IPS DF 6.9 (cell line): ENCODE results near the gene SMKR1.

ENCODE experiments used
- DNase-seq: peaks from one replicate; pipeline ENCODE4 v3.0.0-alpha.2; 2013; ENCODE audit warnings: low read depth, low spot score
- H3K27ac ChIP-seq: one replicate; pipeline ENCODE4 v1.5.1; 2013; ENCODE audit warnings: low read length, control low read depth
- H3K27me3 ChIP-seq: 2 replicates; pipeline ENCODE4 v1.6.1; 2013; ENCODE audit warnings: mild to moderate bottlenecking, low read length; ENCODE audit not compliant: control insufficient read depth, insufficient read depth
- H3K36me3 ChIP-seq: 2 replicates; pipeline ENCODE4 v1.6.1; 2013; ENCODE audit warnings: low read length; ENCODE audit not compliant: control insufficient read depth, insufficient read depth
- H3K4me1 ChIP-seq: 2 replicates; pipeline ENCODE4 v1.6.1; 2013; ENCODE audit warnings: low read length; ENCODE audit not compliant: control insufficient read depth, insufficient read depth
- H3K4me3 ChIP-seq: 2 replicates; pipeline ENCODE4 v1.5.1; 2013; ENCODE audit warnings: mild to moderate bottlenecking, low read length
- H3K9me3 ChIP-seq: 2 replicates; pipeline ENCODE4 v1.6.1; 2013; ENCODE audit warnings: low read length, inconsistent platforms; ENCODE audit not compliant: control insufficient read depth, insufficient read depth
- WGBS: extraction: QIAGEN DNeasy Blood & Tissue Kit; methylation state at CpG from one replicate; pipeline ENCODE4 v1.1.7; 2013; ENCODE audit warnings: mixed read lengths, missing lambda C conversion rate; ENCODE audit not compliant: insufficient read length, insufficient coverage; 5-methylcytosine and 5-hydroxymethylcytosine counted together

SMKR1 gene

DNA sequence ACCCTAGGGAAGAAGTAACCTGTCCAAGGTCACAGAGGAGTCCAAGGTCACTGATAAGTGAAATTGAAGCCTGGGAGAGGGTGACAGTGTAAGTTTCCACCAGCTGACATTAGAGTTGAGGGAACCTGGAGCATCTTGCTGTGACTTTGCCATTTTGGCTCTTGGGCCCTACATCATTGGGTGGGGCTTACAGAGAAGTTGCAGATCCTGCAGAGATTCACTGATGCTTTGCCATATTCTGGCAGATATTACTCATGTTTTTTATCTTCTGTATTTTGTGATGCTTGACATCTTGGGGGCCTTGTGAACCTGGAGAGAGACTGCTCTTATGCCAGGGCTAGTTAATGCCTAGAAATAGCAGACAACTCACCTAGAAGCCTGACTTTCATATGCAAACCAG, 36.5 kb downstream of the SMKR1 start:
- Histone ChIP-seq H3K27ac (no peak overlapping the region), H3K27me3 (no peaks in the 10 kb centered on the region), H3K4me3 (no peak overlapping the region), H3K4me1 (no peaks in the 10 kb centered on the region), H3K9me3 (no peaks in the 10 kb centered on the region), H3K36me3 (no peaks in the 10 kb centered on the region)
- no peak for DNase-seq

DNA sequence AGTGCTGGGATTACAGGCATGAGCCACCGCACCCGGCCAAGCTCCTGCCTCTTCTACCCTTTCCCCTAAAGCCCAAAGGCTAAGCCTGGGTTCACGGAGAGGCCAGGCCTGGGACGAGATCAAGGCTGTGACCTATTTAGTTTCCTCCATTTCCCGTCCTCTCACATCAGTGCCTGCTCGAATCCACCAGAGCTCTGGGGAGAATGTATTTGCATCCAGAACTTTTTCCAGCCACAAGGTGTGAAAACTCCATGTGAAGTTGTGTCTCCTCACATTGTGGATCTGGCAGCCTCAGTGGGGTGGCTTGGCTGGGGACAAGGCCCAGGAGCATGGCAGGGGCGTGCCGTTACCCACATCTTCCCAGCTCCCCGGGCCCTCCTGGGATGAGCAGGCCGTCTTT, 38.0 kb downstream of the SMKR1 start:
- Histone ChIP-seq H3K27me3 (no peaks in the 10 kb centered on the region), H3K36me3 (no peaks in the 10 kb centered on the region), H3K4me1 (no peaks in the 10 kb centered on the region), H3K9me3 (no peaks in the 10 kb centered on the region), H3K4me3 (no peak overlapping the region), H3K27ac (no peak overlapping the region)
- WGBS, result no CpG with 5 or more reads among the region's 10 CpGs
- no peak for DNase-seq

DNA sequence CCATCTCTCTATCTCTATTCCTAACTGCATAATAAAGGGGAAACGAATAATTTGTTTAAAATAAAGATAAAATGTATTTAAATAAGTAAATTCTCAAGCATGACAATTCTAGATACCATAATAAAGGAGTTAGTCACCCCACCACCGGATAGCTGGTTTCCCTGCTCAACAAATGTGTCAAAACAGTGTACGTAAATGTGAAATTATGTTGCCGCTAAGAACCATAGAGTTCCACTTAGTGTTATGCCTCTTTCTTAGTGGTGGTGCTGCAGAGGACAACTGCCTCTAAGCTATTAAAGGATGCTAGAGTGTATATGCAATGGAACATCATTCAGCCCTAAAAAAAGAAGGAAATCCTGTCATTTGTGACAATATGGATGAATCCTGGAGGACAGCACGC, 42.4 kb downstream of the SMKR1 start:
- Histone ChIP-seq H3K4me3 (no peak overlapping the region), H3K27me3 (no peaks in the 10 kb centered on the region), H3K4me1 (no peaks in the 10 kb centered on the region), H3K27ac (no peak overlapping the region), H3K9me3 (no peaks in the 10 kb centered on the region), H3K36me3 (no peaks in the 10 kb centered on the region)
- no CpG with 5 or more reads among the region's 5 CpGs for WGBS
- no peak for DNase-seq

DNA sequence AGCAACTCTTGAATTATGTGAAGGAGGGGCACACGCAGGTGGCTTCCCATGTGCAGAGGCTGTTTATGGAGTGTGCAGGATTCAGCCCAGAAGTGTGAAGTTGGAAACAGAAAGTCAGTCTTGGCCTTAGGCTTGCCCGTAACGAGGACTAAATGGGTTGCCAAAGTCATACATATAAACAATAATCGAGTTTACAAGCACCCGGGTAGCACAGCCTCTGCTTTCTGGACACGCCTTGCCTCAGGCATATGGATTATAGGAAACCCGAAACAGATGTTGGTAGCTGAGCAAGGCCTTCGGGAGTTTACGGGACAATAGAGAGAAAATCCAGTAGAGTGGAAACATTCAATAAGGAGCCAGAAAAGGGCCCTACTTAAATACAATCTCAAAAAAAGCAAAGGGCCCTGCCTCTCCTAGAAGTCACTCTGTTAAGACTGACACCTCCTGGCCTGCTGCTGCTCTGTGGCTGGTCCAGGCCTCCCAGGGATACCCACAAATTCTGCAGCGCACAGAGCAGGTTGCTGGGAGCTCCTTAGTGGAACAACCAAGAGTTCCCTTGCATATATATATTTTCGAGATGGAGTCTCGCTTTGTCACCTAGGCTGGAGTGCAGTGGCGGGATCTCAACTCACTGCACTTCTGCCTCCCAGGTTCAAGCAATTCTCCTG, 48.5 kb downstream of the SMKR1 start:
- no CpG with 5 or more reads among the region's 13 CpGs for WGBS
- H3K27me3 ChIP-seq, result no peaks in the 10 kb centered on the region
- no peak for DNase-seq
- no peaks in the 10 kb centered on the region for H3K9me3 ChIP-seq
- no peak overlapping the region for H3K27ac ChIP-seq
- H3K4me3 ChIP-seq, result no peak overlapping the region
- no peaks in the 10 kb centered on the region for H3K36me3 ChIP-seq
- H3K4me1 ChIP-seq, result no peaks in the 10 kb centered on the region

DNA sequence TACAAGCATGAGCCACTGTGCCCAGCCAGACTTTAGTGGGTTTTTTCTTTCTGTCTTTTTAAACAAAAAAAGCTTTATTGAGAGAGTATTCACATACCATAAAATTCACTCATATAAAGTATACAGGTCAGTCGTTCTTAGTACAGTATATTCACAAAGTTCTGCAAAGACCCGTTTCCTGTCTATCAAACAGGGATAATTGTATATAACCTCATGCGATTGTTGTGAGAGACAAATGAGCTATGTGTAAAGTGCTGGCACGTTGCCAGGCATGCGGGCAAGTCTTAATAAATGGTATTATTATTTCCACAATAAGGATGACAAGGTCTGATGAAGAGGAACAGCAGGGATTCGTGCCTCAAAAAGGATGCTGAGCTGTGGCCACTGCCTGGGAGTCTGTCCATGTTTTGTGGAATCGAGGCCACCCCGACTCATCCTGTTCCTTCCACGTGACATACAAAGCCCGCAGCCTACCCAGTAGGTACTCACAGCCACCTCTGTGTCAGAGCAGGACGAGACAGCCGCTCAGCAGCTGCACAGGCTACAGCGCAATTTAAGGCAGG, 51.6 kb downstream of the SMKR1 start:
- no peaks in the 10 kb centered on the region for H3K27me3 ChIP-seq
- H3K4me3 ChIP-seq, result no peak overlapping the region
- H3K27ac ChIP-seq, result no peak overlapping the region
- H3K36me3 ChIP-seq, result no peaks in the 10 kb centered on the region
- H3K4me1 ChIP-seq, result peaks cover 2% of the 10 kb centered on the region; the same call in 1 of the 2 replicates
- no CpG with 5 or more reads among the region's 13 CpGs for WGBS
- no peaks in the 10 kb centered on the region for H3K9me3 ChIP-seq
- DNase-seq, result no peak

DNA sequence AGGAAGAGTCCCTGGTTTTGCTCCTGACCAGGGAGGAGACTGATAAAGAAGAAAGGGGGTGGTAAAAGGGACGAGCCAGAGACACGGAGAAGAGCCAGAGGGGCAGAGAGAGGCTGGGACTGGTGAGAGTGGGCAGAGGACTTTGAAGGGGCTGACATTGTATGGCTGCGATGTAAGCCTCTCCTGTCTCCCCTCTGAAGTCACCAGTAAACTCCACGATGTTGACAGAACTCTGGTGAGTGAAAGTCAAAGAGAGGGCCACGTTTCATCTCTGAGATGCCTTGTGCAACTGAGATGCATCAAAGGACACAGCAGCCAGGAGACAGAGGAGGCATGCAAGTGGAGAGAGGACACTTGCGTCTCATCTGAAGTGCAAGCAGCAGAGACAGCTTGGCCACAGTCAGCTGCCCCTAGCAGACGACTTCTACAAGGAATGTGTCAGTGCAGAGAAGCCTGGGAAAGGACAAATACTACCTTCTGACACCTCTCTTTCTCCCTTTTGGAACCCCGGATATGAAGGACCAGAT, 54.3 kb downstream of the SMKR1 start:
- WGBS, result no CpG with 5 or more reads among the region's 8 CpGs
- no peak for DNase-seq
- H3K27me3 ChIP-seq, result no peaks in the 10 kb centered on the region

DNA sequence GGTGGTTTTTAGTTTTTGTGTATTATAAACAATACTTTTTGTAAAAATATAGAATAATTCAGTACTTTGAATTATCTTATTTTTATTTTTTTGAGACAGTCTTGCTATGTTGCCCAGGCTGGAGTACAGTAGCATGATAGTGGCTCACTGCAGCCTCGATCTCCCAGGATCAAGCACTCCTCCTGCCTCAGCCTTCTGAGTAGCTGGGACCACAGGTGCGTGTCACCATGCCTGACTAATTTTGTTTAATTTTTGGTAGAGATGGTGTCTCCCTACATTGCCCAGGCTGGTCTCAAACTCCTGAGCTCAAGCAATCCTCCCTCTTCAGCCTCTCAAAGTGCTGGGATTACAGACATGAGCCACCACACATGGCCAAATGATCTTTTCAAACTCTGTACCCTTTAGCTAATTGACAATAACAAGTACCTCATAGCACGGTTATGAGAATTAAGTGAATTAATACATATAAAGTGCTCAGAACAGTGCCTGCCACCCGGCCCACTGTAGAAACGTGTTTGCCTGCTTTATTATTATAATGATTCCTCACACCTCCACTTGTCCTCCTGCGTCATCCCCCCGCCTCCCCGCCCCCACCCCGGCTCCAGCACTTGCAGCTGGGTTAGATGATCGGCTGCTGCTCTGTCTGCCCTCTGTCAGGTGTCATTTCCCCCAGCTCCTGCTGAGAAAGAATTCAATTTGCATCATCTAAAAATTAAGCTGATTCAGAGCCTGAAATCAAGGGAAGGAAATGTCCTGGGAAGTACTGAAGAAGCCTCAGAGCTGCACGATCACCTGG, 55.6 kb downstream of the SMKR1 start:
- no peaks in the 10 kb centered on the region for H3K9me3 ChIP-seq
- no peak overlapping the region for H3K27ac ChIP-seq
- H3K27me3 ChIP-seq, result no peaks in the 10 kb centered on the region
- no peaks in the 10 kb centered on the region for H3K36me3 ChIP-seq
- no peak for DNase-seq
- H3K4me1 ChIP-seq, result peaks cover 3% of the 10 kb centered on the region
- WGBS, result no CpG with 5 or more reads among the region's 11 CpGs
- H3K4me3 ChIP-seq, result no peak overlapping the region

More for the DNA sequence above, 54.3 kb downstream of the SMKR1 start:
- no peak overlapping the region for H3K4me3 ChIP-seq
- H3K36me3 ChIP-seq, result no peaks in the 10 kb centered on the region
- no peaks in the 10 kb centered on the region for H3K9me3 ChIP-seq
- no peak overlapping the region for H3K27ac ChIP-seq
- H3K4me1 ChIP-seq, result peaks cover 3% of the 10 kb centered on the region

DNA sequence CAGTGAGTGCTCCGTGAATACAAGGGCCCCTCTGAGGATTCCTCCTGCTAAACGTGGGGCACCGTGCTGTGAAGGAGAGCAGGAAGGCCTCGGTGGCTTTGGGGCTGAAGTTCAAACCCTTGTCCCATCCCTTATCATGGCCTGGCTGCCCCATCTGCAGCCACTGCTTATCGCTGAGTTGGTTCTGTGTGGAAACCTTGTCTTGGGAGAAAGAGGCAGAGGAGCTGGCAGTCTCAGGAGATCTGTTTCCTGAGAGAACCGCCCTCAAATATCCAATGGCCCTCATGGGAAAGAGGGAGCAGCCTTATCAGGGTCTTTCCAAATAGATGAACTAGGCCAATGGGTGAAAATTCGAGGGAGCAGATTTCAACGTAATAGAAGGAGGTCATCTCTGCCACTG, 57.2 kb downstream of the SMKR1 start:
- H3K27me3 ChIP-seq, result no peaks in the 10 kb centered on the region
- H3K4me1 ChIP-seq, result peaks cover 3% of the 10 kb centered on the region
- DNase-seq, result no peak
- no peak overlapping the region for H3K27ac ChIP-seq
- H3K4me3 ChIP-seq, result no peak overlapping the region
- no peaks in the 10 kb centered on the region for H3K9me3 ChIP-seq
- no CpG with 5 or more reads among the region's 8 CpGs for WGBS
- H3K36me3 ChIP-seq, result no peaks in the 10 kb centered on the region

DNA sequence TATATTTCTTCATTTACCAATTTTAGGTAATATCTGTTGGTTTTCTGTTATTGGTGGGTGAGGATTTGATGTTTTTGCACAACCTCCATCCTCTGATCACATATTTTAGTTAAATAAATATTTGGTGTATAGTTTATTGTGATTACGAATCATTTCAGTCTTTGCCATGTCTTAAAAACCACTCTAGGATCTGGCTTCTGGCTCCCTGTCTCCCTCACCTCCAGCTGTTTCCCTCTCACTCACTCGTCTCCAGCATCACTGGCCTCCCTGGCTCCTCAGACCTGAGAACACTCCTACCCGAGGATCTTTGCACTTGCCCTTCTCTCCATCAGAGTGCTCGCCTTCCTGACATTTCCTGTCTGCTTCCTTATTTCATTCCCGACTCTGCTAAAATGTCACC, 58.5 kb downstream of the SMKR1 start:
- Histone ChIP-seq H3K27me3 (no peaks in the 10 kb centered on the region), H3K4me3 (no peak overlapping the region), H3K4me1 (peaks cover 3% of the 10 kb centered on the region), H3K27ac (no peak overlapping the region), H3K9me3 (no peaks in the 10 kb centered on the region), H3K36me3 (no peaks in the 10 kb centered on the region)
- no CpG with 5 or more reads among the region's 5 CpGs for WGBS
- DNase-seq, result no peak

DNA sequence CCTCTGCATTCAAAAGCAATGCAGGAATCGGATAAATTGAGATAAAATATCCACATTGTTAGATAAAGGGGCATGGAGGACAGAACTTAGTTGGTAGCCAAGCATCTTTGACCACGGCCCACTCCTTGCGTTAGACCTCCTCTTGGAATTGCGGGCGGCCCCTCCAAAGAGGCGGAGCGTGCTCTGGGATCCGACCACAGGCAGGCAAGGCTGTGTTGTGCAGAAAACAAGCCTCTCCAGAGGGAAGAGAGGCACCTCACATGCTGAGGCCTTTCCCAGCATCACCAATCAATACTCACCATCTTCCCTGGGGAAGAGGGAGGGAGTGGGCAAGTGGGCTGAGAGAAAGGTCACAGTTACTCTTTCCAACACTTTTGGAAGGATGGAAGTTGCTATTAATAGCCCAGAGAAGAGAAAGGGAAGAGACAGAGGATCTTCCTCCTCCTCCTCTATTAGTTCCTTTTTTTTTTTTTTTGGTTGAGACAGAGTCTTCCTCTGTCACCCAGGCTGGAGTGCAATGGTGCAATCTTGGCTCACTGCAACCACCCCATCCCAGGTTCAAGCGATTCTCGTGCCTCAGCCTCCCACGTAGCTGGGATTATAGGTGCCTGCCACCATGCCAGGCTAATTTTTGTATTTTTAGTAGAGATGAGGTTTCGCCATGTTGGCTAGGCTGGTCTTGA, 59.5 kb downstream of the SMKR1 start:
- Histone ChIP-seq H3K36me3 (no peaks in the 10 kb centered on the region), H3K4me3 (no peak overlapping the region), H3K27ac (no peak overlapping the region), H3K4me1 (peaks cover 3% of the 10 kb centered on the region), H3K9me3 (no peaks in the 10 kb centered on the region), H3K27me3 (no peaks in the 10 kb centered on the region)
- WGBS, result no CpG with 5 or more reads among the region's 12 CpGs
- DNase-seq, result no peak
